GM12872 (cell line): ENCODE results near the gene CCDC57.

Source experiments
- TF ChIP-seq, protein P1 (sequence below): IDR thresholded peaks from 3 replicates; pipeline ENCODE4 v1.5.1; 2011; ENCODE audit warnings: low read depth, mild to moderate bottlenecking, low read length, moderate library complexity; ENCODE audit not compliant: insufficient read depth

The CCDC57 gene

DNA sequence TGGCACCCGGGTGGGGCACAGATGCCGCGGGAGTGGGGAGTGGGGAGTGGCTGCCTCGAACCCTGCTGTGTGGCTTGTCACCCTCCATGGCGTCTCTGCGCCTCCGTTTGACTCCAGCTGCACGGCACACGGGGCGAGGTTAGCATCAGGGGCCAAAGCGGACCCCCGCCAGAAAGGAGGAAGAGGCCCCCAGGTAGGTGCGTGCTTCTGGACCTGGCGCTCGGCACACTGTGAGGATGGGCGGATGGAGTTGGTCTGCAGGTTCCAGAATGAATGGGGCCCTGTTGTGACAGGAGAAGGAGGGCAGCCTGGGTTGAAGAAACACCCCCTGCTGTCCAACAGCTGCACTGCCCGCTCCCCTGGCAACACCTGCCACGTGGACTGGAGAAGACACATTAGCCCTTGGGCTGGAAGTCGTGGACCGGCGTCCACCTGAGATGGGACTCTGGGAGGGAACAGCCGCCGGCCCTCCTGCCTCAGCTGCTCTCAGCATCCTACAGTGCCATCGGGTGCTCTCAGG, 105.2 kb downstream of the CCDC57 start:
- TF ChIP-seq, protein P1, sequence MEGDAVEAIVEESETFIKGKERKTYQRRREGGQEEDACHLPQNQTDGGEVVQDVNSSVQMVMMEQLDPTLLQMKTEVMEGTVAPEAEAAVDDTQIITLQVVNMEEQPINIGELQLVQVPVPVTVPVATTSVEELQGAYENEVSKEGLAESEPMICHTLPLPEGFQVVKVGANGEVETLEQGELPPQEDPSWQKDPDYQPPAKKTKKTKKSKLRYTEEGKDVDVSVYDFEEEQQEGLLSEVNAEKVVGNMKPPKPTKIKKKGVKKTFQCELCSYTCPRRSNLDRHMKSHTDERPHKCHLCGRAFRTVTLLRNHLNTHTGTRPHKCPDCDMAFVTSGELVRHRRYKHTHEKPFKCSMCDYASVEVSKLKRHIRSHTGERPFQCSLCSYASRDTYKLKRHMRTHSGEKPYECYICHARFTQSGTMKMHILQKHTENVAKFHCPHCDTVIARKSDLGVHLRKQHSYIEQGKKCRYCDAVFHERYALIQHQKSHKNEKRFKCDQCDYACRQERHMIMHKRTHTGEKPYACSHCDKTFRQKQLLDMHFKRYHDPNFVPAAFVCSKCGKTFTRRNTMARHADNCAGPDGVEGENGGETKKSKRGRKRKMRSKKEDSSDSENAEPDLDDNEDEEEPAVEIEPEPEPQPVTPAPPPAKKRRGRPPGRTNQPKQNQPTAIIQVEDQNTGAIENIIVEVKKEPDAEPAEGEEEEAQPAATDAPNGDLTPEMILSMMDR: peak; percentile 44; the same call in 2 of the 3 replicates

DNA sequence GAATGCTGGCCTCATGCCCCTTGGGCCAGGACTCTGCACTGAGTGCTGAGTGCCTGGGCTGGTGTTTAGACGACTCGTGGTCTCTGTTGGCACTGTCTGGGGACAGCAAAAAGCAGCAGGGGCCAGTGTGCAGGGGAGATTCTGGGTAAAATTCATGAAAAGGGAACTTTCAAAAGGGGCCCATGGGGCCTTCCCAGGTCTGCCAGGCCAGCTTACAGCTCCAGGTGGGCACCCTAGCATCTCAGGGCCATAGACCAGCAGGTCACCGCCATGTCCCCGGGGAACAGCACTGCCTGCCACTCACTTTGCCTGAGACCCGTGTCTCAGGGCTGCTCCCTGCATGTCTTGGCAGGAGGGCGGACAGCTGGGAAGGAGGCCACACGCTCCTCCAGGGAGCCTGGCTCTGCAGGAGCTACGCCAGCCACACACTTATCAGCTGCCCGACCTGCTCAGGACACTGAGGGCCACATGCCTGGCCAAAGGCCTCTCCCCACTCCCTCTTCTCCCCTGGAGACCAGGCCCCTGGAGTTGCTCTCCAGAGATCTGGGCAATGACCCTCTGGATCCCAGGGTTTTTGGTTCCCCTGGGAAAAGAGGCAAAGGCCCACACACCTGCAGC, 105.8 kb downstream of the CCDC57 start:
- TF ChIP-seq, protein P1: no peak

- TF ChIP-seq, protein P1: peak; percentile 76
Observed at GRCh38 chr17:82105882-82106687, 106.6 kb downstream of the CCDC57 start.

DNA sequence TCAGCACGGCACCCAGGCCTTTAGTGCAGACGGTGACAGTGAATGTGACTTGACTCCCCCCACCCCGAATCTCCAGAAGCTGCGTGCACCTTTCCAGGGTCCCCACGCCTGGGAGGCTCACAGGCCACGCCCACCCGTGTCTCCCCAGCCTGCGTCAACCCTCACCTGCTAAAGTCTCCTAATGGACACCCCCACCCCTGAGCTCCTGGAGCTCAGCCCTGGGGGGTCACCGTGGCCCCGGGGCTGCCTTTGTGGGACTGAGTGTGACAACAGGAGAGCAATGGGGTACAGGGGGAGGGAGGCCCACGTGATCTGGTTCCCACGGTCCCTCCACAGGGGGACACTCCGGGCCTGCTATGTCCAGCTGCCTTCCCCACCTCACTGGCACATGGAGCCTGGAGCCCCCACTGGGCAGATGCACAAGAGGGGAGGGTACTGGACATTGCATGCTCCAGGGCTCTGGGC, 107.2 kb downstream of the CCDC57 start:
- TF ChIP-seq, protein P1: no peak

DNA sequence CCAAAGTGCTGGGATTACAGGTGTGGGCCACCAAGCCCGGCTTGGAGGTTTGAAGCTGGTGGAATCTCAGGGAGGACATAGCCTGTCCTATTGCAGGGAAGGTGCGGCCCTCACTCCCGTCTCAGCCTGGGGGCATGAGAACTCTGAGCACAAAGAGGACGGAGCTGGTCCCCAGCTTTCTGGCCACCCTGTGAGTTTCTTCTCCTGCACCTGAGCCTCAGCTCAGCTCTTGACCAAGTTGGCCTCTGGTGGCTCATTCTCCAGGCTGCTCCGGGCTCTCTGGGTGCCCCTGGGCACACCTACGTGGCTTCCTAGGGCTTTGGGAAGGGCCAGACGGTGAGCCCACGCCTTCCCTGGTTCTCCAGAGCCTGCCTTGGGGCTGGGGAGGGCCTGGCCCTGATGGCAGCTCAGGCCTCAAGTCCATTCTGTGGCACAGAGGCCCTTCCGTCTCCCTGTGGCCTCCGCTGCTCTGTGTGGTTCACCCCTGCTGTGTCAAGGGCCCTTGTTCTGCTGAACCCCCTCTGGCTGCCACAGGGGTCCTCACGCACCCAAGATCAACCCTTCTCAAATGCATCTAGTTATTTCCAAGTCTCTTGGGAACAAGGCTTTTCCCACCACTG, 107.7 kb downstream of the CCDC57 start:
- TF ChIP-seq, protein P1: no peak

- TF ChIP-seq, protein P1: no peak
Observed at GRCh38 chr17:82103553-82104451, 108.8 kb downstream of the CCDC57 start.
